ENCODE data around the gene RPL41.

The RPL41 gene

DNA sequence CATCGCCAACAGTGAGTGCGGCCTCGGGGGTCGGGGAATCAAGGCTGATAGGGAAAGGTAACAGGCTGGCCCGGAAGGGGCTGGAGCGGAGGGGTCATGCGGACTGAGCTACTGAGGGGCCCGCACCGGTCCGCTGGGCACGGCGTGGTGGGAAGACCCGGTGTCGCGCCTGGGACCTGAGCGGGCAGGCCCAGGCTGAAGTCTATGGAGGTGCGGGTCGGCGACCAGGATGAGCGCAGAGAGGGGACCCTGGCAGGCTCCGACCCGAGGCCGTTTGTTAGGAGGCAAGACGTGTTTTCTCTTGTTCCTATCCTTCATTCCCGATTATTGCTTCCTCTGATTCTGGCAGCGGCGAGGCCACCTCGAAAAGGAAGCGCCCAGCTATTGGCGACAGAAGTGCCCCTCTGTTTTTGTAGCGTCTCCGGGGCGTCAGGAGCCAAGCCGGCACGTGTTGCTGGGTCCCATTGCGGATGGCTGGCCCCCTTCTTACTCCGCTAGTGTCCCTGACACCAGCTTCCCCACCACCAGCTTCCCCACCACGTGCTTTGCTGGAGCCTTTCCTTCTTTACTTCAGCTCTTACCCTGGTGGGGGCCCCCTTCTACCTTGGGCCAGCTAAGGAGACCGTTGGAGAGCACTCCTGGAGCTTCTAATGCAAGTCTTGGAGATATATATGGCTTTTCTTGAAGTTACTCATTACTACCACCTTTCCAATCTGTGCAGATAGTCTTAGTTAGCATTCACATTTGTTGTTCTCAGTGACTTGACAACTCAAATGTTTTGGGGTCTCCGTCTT lies 11.4 kb upstream of the RPL41 start (continued):
- TF ChIP-seq, protein P1, sequence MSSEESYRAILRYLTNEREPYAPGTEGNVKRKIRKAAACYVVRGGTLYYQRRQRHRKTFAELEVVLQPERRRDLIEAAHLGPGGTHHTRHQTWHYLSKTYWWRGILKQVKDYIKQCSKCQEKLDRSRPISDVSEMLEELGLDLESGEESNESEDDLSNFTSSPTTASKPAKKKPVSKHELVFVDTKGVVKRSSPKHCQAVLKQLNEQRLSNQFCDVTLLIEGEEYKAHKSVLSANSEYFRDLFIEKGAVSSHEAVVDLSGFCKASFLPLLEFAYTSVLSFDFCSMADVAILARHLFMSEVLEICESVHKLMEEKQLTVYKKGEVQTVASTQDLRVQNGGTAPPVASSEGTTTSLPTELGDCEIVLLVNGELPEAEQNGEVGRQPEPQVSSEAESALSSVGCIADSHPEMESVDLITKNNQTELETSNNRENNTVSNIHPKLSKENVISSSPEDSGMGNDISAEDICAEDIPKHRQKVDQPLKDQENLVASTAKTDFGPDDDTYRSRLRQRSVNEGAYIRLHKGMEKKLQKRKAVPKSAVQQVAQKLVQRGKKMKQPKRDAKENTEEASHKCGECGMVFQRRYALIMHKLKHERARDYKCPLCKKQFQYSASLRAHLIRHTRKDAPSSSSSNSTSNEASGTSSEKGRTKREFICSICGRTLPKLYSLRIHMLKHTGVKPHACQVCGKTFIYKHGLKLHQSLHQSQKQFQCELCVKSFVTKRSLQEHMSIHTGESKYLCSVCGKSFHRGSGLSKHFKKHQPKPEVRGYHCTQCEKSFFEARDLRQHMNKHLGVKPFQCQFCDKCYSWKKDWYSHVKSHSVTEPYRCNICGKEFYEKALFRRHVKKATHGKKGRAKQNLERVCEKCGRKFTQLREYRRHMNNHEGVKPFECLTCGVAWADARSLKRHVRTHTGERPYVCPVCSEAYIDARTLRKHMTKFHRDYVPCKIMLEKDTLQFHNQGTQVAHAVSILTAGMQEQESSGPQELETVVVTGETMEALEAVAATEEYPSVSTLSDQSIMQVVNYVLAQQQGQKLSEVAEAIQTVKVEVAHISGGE (tag by site-specific recombination; conservative IDR thresholded peaks at IDR 0.05; ENCODE audit: low read depth), result peak; percentile 71
- TF ChIP-seq, protein P2, sequence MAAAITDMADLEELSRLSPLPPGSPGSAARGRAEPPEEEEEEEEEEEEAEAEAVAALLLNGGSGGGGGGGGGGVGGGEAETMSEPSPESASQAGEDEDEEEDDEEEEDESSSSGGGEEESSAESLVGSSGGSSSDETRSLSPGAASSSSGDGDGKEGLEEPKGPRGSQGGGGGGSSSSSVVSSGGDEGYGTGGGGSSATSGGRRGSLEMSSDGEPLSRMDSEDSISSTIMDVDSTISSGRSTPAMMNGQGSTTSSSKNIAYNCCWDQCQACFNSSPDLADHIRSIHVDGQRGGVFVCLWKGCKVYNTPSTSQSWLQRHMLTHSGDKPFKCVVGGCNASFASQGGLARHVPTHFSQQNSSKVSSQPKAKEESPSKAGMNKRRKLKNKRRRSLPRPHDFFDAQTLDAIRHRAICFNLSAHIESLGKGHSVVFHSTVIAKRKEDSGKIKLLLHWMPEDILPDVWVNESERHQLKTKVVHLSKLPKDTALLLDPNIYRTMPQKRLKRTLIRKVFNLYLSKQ (tag by site-specific recombination; IDR thresholded peaks at IDR 0.05; ENCODE audit: borderline replicate concordance), result no peak
- TF ChIP-seq, protein P3, sequence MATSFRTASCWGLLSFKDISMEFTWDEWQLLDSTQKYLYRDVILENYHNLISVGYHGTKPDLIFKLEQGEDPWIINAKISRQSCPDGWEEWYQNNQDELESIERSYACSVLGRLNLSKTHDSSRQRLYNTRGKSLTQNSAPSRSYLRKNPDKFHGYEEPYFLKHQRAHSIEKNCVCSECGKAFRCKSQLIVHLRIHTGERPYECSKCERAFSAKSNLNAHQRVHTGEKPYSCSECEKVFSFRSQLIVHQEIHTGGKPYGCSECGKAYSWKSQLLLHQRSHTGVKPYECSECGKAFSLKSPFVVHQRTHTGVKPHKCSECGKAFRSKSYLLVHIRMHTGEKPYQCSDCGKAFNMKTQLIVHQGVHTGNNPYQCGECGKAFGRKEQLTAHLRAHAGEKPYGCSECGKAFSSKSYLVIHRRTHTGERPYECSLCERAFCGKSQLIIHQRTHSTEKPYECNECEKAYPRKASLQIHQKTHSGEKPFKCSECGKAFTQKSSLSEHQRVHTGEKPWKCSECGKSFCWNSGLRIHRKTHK (tag by site-specific recombination; IDR thresholded peaks at IDR 0.05), result no peak
- TF ChIP-seq HOXA7 (CRISPR knock-in tag; IDR thresholded peaks at IDR 0.05; ENCODE audit: borderline replicate concordance) (no peak), ZNF23 (tag by site-specific recombination; IDR thresholded peaks at IDR 0.05; ENCODE audit: borderline replicate concordance) (no peak), ZNF660 (tag by site-specific recombination; IDR thresholded peaks at IDR 0.05) (no peak), ZNF707 (tag by site-specific recombination; IDR thresholded peaks at IDR 0.05) (no peak), ZSCAN30 (tag by site-specific recombination; IDR thresholded peaks at IDR 0.05) (no peak), ZSCAN23 (tag by site-specific recombination; IDR thresholded peaks at IDR 0.05) (no peak), ZNF521 (tag by site-specific recombination; IDR thresholded peaks at IDR 0.05) (no peak), SALL2 (tag by site-specific recombination; IDR thresholded peaks at IDR 0.05; ENCODE audit: borderline replicate concordance) (no peak), KLF7 (tag by site-specific recombination; IDR thresholded peaks at IDR 0.05; ENCODE audit: borderline replicate concordance) (no peak), FEZF1 (tag by site-specific recombination; IDR thresholded peaks at IDR 0.05) (no peak), GFI1B (tag by site-specific recombination; IDR thresholded peaks at IDR 0.05) (no peak)
- TF ChIP-seq, protein P4, sequence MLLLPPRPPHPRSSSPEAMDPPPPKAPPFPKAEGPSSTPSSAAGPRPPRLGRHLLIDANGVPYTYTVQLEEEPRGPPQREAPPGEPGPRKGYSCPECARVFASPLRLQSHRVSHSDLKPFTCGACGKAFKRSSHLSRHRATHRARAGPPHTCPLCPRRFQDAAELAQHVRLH (tag by site-specific recombination; IDR thresholded peaks at IDR 0.05), result no peak
- TF ChIP-seq, protein P5, sequence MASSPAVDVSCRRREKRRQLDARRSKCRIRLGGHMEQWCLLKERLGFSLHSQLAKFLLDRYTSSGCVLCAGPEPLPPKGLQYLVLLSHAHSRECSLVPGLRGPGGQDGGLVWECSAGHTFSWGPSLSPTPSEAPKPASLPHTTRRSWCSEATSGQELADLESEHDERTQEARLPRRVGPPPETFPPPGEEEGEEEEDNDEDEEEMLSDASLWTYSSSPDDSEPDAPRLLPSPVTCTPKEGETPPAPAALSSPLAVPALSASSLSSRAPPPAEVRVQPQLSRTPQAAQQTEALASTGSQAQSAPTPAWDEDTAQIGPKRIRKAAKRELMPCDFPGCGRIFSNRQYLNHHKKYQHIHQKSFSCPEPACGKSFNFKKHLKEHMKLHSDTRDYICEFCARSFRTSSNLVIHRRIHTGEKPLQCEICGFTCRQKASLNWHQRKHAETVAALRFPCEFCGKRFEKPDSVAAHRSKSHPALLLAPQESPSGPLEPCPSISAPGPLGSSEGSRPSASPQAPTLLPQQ (tag by site-specific recombination; IDR thresholded peaks at IDR 0.05), result peak; percentile 85
- TF ChIP-seq, protein P6, sequence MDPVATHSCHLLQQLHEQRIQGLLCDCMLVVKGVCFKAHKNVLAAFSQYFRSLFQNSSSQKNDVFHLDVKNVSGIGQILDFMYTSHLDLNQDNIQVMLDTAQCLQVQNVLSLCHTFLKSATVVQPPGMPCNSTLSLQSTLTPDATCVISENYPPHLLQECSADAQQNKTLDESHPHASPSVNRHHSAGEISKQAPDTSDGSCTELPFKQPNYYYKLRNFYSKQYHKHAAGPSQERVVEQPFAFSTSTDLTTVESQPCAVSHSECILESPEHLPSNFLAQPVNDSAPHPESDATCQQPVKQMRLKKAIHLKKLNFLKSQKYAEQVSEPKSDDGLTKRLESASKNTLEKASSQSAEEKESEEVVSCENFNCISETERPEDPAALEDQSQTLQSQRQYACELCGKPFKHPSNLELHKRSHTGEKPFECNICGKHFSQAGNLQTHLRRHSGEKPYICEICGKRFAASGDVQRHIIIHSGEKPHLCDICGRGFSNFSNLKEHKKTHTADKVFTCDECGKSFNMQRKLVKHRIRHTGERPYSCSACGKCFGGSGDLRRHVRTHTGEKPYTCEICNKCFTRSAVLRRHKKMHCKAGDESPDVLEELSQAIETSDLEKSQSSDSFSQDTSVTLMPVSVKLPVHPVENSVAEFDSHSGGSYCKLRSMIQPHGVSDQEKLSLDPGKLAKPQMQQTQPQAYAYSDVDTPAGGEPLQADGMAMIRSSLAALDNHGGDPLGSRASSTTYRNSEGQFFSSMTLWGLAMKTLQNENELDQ (tag by site-specific recombination; IDR thresholded peaks at IDR 0.05; ENCODE audit: low read depth), result no peak
- TF ChIP-seq, protein P7, sequence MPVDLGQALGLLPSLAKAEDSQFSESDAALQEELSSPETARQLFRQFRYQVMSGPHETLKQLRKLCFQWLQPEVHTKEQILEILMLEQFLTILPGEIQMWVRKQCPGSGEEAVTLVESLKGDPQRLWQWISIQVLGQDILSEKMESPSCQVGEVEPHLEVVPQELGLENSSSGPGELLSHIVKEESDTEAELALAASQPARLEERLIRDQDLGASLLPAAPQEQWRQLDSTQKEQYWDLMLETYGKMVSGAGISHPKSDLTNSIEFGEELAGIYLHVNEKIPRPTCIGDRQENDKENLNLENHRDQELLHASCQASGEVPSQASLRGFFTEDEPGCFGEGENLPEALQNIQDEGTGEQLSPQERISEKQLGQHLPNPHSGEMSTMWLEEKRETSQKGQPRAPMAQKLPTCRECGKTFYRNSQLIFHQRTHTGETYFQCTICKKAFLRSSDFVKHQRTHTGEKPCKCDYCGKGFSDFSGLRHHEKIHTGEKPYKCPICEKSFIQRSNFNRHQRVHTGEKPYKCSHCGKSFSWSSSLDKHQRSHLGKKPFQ (tag by site-specific recombination; IDR thresholded peaks at IDR 0.05), result peak; percentile 38; the same call in 1 of the 2 replicates
- TF ChIP-seq, protein P8, sequence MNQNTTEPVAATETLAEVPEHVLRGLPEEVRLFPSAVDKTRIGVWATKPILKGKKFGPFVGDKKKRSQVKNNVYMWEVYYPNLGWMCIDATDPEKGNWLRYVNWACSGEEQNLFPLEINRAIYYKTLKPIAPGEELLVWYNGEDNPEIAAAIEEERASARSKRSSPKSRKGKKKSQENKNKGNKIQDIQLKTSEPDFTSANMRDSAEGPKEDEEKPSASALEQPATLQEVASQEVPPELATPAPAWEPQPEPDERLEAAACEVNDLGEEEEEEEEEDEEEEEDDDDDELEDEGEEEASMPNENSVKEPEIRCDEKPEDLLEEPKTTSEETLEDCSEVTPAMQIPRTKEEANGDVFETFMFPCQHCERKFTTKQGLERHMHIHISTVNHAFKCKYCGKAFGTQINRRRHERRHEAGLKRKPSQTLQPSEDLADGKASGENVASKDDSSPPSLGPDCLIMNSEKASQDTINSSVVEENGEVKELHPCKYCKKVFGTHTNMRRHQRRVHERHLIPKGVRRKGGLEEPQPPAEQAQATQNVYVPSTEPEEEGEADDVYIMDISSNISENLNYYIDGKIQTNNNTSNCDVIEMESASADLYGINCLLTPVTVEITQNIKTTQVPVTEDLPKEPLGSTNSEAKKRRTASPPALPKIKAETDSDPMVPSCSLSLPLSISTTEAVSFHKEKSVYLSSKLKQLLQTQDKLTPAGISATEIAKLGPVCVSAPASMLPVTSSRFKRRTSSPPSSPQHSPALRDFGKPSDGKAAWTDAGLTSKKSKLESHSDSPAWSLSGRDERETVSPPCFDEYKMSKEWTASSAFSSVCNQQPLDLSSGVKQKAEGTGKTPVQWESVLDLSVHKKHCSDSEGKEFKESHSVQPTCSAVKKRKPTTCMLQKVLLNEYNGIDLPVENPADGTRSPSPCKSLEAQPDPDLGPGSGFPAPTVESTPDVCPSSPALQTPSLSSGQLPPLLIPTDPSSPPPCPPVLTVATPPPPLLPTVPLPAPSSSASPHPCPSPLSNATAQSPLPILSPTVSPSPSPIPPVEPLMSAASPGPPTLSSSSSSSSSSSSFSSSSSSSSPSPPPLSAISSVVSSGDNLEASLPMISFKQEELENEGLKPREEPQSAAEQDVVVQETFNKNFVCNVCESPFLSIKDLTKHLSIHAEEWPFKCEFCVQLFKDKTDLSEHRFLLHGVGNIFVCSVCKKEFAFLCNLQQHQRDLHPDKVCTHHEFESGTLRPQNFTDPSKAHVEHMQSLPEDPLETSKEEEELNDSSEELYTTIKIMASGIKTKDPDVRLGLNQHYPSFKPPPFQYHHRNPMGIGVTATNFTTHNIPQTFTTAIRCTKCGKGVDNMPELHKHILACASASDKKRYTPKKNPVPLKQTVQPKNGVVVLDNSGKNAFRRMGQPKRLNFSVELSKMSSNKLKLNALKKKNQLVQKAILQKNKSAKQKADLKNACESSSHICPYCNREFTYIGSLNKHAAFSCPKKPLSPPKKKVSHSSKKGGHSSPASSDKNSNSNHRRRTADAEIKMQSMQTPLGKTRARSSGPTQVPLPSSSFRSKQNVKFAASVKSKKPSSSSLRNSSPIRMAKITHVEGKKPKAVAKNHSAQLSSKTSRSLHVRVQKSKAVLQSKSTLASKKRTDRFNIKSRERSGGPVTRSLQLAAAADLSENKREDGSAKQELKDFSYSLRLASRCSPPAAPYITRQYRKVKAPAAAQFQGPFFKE (tag by site-specific recombination; IDR thresholded peaks at IDR 0.05; ENCODE audit: borderline replicate concordance), result no peak; the same call in 1 of the 2 replicates

Measured in HEK293 (cell line).